ENCODE results near the gene STXBP2. TPM values are rescaled to one million over a fixed set of nuclear protein-coding genes. Genes with fewer than 3 reads are reported as not detected.

The STXBP2 gene
- total RNA-seq, 1 experiment from 2014 or later = 15.8 TPM

GRCh38 chr19:7612282-7613274 lies 24.3 kb upstream of the STXBP2 start:
- DNase-seq (ENCODE audit: low read depth) = no peak

GRCh38 chr19:7614859-7615741 lies 21.8 kb upstream of the STXBP2 start:
- DNase-seq (ENCODE audit: low read depth) = no peak

DNA sequence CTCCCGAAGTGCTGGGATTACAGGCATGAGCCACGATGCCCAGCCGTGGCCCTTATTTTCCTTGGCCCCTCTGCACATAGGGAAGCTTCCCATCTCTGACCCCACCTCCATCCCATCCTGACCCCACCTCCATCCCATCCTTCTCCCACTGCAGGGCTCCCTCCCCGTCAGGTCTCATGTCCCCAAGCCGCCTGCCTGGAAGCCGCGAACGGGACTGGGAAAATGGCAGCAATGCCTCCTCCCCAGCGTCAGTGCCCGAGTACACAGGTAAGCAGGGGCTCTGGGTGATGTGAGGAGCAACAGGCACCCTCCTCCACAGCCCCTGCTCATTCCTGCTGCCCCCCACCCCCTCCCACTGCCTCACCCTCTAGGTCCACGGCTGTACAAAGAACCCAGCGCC lies 19.7 kb upstream of the STXBP2 start:
- no peak for DNase-seq (ENCODE audit: low read depth)

DNA sequence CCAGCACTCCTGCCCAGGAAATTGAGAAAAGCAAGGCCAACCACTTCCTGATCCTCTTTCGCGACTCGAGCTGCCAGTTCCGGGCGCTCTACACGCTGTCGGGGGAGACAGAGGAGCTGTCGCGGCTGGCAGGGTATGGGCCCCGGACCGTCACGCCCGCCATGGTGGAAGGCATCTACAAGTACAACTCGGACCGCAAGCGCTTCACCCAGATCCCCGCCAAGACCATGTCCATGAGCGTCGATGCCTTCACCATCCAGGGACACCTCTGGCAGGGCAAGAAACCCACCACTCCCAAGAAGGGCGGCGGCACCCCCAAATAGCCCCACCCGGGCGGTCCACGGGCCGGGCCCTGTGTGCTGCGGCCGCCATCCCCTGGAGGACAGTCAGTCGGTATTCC lies 19.2 kb upstream of the STXBP2 start:
- DNase-seq (ENCODE audit: low read depth) = no peak

DNA sequence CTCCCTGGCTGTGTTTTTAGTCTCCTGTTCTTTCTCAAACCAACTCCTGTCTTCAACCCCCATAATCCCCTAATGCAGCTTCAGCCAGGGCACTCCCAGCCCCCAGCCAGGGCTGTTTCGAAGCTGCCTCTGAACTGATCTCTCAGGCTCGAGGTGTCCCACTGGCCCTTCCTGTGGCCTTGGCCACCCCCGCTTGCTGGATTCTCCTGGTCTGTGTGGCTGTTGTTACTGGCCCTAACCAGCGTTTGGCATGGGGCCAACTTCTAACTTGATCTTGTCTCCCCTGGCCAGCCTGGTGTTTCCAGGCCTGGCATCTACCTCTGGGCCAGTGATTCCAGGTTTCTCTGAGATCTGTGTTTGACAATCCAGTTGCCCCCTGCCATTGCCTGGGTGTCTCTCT lies 18.6 kb upstream of the STXBP2 start:
- no peak for DNase-seq (ENCODE audit: low read depth)

DNA sequence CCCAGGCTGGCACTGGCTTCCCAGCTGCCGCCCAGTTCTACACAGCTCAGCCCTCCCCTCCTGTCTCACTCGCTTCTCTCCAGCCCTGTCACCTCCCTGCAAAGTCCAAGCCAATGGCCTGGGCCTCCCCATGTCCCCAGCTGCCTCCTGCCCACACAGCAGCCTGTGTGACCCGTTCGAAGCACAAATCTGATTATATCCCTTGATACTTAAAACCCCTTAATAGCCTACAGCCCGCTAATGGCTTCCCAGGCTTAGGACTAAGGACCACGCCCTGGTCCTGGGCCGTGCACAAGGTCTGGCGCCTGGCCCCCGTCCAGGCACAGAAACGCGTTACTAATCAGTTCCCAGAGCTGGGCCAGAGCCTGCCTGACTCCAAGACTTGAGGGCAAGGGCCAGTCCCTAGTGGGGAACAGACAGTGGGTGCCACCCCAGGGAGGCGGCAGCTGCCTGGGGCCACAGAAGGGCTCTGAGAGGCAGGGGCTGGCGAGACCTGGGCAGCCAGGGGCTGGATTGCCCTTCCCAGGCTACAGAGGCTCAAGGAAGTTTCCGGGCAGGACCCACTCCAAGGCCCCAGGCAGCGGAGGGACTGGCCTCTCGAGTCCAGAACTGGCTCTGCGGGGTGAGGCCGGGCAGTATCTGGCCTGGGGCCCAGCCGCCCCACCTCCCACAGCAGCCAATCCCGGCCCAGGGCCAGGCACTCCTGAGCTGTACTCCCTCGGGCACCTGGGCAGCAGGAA lies 18.0 kb upstream of the STXBP2 start:
- no peak for DNase-seq (ENCODE audit: low read depth)

DNA sequence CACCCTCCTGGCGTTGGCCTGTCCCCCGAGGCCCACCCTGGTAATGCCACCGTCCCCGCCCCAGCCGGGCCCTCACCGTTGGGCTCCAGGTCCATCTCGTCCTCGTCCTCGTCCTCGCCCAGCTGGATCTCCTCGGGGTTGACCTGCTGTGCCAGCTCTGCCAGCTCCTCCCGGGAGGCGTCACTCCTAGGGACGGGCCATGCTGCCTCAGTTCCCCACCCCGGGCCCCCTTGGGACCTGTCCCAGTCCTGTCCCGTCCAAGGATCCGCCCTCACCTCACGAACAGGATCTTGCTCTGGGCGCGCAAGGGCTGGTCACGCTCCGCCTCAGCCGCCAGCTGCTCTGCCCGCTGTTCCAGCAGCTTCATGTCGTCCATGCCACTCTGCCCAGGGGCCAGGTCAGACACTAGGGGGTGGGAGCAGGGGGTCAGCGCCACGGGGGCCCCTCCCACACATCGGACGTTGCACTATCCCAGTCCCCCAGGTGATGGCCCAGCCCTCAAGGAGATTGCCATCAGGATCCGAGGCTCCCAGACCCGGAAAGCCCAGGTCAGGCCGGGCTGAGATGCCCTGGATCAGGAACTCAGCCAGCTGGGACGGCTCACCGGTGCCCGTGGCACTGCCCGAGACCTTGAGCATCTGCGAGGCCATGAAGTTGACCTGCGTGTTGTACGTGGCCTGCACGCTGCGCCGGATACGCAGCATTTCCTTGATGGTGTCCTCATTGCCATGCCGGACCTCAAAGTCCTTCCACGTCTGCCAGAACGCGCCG lies 17.1 kb upstream of the STXBP2 start:
- no peak for DNase-seq (ENCODE audit: low read depth)

DNA sequence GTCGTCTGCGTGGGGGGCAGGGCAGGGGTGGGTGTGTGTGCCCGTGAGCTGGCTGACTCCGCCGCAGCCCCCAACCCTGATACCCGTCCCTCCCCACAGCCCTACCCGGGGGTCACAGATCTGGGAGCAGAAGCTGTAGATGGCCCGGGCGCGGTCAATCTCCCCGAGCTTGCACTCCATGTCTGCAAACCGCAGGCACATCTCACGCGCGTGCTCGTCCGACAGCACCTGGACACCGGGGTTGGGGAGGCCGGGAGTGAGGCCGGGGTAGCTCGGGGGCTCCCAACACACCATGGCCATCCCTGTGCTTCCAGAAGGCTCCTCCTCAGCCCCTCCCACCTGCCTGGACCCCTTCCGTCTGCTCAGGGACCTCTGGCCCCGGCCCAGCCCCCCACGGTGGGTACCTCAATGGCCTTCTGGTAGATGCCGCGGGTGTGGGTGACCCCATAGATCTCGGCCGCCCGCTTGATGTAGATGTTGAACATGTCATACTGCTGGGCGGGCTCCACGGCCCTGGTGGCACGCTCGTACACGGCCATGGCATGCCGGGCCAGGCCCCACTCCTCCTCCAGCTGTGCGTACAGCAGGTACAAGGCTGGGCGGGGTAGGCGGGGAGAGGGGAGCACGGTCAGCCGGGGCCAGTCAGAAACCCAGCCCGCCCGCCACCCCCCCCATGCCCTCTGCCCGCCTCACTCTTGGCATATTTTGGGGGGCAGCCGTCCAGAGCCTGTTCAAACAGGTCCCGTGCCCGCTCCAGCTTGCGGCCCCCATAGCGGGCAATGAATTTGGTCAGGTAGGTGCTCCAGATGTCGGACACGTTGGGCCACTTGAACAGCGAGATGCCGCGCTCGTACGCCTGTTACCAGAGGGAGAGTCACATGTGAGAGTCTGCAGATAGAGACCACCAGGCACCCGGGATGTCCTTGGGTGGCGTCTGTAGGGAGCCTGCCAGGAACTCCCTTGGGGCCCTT lies 16.2 kb upstream of the STXBP2 start:
- DNase-seq (ENCODE audit: low read depth) = no peak

GRCh38 chr19:7622933-7623685 lies 13.8 kb upstream of the STXBP2 start:
- DNase-seq (ENCODE audit: low read depth) = no peak

GRCh38 chr19:7623725-7624603 lies 12.9 kb upstream of the STXBP2 start:
- DNase-seq (ENCODE audit: low read depth) = no peak

GRCh38 chr19:7624810-7625209 lies 12.1 kb upstream of the STXBP2 start:
- no peak for DNase-seq (ENCODE audit: low read depth)

GRCh38 chr19:7625763-7626372 lies 11.0 kb upstream of the STXBP2 start:
- no peak for DNase-seq (ENCODE audit: low read depth)

DNA sequence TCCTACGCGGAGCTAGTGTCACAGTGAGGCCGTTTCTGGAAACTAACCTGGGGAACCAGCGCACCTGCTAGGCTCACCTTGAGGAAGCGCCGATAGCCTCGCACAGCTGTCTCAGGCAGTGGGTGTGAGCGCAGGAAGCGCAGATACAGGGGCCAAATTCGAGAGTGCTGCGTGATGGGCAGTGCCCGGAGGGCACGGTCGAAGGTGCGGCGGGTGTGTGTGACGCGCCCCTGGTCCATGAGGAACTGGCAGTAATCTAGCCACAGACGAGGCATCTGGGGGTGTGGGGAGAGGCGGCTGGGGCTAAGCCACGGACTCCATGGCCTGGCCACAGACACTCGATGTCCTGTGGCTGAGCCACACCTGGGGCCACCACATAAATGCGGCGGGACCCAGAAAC lies 9.7 kb upstream of the STXBP2 start:
- no peak for DNase-seq (ENCODE audit: low read depth)

- no peak for DNase-seq (ENCODE audit: low read depth)
Observed at GRCh38 chr19:7628589-7629311, 8.2 kb upstream of the STXBP2 start.

GRCh38 chr19:7629347-7630054 lies 7.4 kb upstream of the STXBP2 start, which contains the start of the genes PET100 and XAB2:
Gene PET100, plus strand, starts transcription at chr19:7629793. Its CDS starts 41 bp downstream, at chr19:7629834.
Gene XAB2, minus strand, starts transcription at chr19:7629545. Its CDS starts 18 bp downstream, at chr19:7629527.
- DNase-seq (ENCODE audit: low read depth) = peak; percentile 98

DNA sequence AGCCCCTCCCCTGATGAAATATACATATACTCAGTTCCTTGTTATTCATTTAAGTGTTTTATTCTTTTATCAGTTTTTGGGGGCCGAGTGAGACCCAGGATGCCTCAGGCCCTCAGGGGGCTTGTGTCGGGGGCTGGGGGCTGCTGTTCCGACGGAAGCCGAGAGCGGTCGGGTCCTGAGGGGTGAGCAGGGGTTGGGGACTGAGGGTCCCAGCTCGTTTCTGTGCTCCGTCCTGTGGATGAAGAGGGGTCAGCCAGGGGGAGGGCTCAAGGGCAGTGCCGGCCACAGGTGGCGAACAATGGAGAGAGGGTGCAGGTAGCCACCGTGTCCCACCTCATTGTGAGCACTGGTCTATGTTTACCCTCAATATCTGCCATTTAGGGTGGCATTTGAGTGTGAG lies 5.3 kb upstream of the STXBP2 start:
- no peak for DNase-seq (ENCODE audit: low read depth)
